Measurements from ENCODE around the gene DLG2. TPM values are rescaled to one million over a fixed set of nuclear protein-coding genes. Genes with fewer than 3 reads are reported as not detected.
A peak's percentile ranks its signal among the peaks of the same experiment; 100 is the strongest.
"Not testable (repeated sequence)": the region's sequence is repeated elsewhere in the genome, so short reads cannot be mapped to it uniquely, and the experiment has no call there.

Gene DLG2
- polyA plus RNA-seq, 1 donor, result 14.7 TPM

DNA sequence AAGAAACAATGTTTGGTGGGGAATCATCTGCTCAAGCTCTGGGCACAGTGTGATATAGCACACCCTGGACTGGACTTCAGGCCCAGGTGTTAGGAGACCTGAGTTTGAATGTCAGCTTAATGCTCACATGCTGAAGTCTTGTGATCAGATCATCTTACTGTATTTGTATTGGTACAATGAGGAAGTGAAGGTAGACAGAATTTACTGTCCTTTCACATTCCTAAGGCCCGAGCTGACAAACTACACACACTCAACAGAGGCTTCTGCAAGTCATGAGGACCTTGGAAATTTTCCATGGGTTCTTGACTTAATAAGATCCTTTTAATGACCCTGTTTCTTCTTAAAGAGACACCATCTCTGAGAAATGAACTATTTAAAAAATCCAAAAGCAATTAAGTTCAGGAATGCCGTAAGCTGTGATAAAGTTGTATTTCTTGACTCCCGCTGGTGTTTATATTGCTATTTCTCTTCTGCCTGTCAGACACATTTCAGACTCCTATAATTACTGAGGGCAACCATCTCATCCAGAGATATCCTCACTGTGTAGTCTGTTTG lies 802.0 kb downstream of the DLG2 start:
- no peak for DNase-seq

DNA sequence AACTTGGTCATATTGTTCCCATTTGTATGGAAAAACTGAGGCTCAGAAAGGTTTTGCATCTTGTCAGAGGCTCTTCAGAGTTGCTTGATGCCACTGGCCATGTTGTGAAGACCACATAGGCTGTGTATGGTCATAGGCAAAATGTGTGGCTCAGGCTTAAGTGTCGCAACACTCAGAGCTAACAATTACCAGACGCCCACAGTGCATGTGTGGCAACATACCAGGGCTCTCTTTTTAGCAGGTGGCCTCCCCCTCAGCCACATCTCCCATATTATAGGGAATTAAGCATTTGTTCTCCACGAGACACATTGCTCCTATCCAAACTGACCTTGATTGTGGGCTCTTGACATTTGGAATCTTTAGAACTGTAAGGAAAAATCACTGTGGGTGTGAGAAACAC lies 802.5 kb downstream of the DLG2 start:
- no peak for DNase-seq

DNA sequence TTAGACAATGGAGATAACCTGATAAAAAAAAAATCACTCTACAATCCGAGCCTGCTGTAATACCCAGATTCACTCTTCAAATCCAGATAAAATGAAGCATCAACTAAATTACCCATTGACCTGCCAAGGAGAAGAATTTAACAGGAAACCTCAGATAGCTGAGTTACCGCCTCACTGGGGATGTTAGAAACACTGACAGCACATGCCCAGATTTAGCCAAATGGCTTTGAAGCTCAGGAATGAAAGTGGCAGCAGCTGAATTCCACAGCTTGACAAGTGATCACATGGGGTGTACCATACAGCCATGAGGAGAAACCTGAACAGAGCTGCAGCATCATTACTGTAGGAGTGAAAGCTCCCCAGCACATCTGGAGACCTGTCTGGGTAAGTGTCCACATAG lies 807.6 kb downstream of the DLG2 start:
- DNase-seq, result no peak

DNA sequence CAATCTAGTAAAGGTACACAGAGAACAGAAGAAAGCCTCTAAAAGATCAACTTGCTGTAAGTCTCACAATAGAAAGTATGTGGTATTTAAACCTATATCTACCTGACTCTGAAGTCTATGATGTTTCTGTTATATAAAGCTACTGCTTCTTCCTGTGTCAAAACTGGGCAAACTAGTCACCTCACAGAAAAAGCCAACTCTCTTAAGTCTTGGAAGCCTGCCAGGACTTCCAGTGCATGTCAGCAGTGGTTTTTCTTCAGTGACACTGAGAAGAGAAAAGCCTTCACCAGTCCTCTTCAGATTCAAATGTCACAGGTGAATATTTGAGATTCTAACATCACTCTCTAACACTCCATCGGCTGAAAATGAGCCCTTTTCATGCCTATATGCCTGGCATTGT lies 808.0 kb downstream of the DLG2 start:
- DNase-seq, result no peak

DNA sequence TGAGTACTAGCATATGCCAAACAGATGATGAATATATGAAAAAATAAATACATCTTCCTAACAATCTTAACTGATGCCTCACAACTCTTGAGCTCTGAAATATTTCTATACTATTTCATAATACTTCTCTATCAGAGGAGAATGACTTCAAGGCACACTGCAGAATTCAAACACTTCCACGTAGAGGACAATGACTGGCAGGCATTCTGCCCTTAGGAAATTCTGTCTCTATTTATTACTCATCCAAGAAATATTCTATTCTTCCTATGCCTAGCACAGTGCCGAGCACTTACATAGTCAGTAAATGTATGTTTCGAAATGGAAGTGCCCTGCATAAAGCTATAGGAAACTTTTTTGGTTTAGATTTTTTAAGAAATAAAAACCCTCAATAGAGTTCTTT lies 809.1 kb downstream of the DLG2 start:
- DNase-seq, result no peak

DNA sequence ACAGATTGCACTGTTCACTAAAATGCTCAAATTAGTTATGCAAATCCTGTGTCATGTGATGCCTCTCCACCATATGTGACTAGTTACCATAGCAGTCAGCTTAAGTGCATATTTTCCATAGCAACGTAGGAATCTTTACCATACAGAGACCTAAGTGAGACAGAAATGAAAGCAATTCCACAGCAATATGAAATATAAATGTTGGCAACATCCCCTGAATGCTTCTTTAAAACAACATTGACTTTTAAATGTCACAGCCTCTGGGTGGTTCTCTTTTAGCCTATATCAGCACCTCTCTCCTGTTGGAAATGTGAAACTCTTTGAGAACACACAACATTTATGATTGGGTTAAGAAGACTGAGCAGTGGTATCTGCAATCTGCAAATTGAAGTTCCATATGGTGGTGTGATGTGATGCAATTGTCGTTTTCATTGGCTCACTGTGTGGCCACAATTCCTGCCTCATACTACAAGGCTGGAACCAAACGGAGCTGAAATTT lies 814.6 kb downstream of the DLG2 start:
- DNase-seq, result peak; percentile 19

DNA sequence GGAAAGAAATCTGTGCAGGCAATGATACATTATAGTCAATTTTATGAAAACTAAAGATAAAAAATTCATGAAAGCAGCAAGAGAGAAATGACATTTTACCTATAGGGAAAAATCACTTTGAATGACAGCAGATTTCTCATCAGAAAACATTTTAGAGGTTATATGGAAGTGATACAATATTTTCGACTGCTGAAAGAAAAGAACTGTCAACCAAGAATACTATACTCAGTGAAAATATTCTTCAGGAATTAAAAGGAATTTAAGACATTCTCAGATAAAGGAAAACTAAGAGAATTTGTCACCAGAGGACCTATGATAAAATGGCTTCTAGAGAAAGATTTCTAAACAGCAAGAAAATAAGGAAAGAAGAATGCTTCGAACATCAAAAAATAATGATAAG lies 820.8 kb downstream of the DLG2 start:
- DNase-seq, result no peak

DNA sequence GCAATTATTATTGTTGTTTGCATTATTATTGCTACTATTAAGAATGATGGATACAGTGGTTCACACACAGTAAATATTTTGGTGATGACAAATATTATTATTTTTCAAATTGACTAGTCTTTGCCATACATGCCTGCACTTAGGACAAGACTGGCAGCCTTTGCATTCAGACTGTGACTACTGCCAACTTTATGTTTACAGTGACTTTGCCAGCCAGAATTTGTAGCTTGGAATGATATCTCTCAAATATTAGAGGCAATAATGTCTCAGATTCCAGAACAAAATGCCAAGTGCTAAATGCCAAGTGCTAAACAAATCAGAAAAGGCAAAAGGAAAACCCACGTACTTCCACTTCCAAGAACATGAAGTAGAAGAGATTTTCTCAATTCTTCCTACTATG lies 823.1 kb downstream of the DLG2 start:
- DNase-seq, result no peak

DNA sequence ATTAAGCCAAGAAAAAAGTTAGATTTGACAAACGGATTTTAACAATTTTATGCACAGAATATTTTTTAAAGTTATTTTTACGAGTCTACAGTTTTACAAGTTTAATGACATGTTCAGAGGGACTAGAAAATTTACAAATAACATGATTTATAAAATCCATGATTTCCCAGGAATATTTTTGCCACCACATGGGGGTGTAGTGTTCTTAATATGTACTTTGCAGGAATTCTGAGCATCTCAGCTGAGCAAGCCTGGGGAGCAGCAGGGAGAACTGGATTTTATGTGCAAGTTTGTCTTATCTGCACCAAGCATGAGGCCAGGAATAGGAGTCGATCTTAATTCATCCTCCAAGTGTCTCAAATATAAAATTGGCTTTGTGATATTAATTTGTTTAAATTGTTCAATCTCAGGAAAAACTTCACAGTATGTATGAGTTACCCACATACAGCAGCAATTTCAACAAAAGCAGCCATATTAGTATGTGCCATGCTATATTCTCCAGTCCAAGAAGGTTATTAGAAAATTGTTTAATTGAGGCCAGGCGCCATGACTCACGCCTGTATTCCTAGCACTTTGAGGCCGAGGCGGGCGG lies 826.3 kb downstream of the DLG2 start:
- DNase-seq, result no peak

DNA sequence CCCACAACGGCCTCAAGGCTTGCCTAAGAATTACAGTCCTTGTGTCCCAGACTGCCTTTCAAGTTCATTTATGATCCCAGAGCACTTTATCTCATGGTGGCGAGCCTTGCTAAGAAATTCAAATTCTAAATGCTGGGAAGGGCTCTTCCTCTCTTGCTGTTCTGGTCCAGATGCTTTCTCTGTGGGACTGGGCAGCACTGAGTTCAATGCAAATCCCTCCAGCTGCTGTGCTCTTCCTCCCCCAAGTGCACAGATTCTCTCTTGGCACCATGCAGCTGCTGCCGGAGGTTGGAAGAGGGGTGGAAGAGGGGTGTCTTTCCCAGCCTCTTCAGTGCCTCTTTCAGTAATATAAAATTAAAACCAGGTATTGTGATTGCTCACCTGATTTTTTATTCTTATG lies 828.0 kb downstream of the DLG2 start:
- DNase-seq, result no peak

DNA sequence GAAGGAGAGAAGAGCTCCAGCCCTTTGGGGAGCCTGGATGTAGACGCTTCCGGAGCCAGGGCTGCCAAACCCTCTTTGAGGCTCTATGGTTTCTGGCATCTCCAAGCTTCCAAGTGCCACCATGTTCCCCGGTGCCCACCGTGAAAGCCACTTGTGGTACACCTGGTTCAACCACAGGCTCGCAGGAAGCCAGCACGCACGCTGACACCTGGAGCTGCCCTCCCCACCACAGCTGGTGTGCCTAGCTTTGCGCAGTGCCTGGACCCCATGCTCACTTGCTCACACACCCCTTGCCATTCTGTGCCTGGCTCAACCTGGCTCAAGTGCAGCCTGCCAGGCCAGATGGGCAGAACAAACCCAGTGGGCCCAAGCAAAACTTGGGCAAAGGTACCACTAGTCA lies 831.4 kb downstream of the DLG2 start:
- no peak for DNase-seq

DNA sequence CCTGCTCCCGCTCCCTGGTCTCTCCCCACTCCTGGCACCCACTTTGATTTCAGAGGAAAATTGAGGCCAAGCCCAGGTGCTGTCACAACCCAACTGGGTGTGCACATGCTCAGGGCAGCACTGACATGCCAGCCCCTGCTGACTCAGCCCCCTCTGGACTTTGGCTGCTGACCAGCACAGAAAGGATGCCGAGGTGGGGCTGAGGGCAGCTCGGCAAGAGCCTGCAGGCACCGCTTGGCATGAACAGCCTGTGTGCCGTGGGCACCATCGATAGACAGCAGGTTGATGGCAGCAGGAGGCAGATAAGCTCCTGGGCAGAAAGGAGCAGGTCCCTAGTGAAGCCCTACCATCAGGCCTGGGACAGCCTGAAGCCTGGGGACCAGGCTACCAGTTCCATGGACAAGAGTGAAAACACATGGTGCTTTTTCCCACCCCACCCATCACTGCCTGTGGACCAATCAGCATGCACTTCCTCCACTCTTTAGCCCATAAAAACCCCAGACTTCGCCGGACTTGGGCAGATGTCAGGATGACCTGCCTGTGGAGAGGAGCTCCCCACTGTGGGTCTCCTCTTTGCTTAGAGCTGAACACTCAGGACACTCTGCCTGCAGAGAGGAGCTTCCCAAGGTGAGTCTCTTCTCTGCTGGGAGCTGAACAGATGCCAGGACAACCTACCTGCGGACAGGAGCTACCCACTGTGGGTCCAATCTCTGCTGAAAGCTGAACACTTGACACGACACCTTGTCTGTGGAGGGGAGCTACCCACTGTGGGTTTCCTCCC lies 832.3 kb downstream of the DLG2 start:
- DNase-seq, result no peak

DNA sequence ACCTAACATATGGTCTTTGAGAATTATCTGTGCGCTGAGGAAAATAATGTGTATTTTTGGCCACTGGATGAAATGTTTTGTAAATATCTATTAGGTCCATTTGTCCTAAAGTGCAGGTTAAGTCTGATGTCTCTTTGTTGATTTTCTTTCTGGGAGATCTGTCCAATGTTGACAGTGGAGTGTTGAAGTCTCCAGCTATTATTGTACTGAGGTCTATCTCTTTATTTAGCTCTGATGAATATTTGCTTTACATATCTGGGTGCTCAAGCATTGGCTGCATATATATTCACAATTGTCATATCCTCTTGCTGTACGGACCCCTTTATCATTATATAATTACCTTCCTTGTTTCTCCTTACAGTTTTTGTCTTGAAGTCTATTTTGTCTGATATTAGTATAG lies 833.8 kb downstream of the DLG2 start:
- no peak for DNase-seq

DNA sequence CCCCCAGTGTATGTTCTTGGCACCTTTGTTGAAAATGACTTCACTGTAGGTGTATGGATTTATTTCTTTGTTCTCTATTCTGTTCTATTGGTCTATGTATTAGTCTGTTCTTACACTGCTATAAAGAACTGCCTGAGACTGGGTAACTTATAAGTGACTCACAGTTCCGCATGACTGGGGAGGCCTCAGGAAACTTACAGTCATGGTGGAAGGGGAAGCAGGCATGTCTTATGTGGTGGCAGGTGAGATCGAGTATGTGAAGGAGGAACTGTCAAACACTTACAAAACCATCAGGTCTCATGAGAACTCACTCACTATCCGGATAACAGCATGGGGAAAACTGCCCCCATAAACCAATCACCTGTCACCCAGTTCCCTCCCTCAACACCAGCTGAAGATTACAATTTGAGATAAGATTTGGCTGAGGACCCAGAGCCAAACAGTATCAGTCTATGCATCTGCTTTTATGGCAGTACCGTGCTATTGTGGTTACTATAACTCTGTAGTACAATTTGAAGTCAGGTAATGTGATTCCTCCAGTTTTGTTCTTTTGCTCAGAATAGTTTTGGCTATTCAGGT lies 836.2 kb downstream of the DLG2 start:
- no peak for DNase-seq

DNA sequence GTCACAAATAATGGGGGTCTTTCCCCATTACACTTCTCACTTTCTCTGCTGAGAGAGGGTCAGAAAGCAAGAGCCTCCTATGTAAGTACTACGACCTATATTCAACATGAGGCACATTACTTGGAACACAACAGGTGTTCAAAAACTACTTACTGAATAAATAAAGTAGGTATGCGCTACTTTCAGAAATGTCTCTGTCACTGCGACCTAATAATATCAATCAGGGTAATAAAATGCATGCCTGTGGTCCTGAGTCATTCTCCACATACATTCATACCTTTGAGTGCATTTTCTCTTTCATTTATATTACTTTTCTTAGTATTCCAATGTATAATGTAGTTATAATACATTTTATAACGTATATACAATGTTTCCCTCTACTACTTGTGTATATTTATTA lies 838.9 kb downstream of the DLG2 start:
- DNase-seq, result no peak

DNA sequence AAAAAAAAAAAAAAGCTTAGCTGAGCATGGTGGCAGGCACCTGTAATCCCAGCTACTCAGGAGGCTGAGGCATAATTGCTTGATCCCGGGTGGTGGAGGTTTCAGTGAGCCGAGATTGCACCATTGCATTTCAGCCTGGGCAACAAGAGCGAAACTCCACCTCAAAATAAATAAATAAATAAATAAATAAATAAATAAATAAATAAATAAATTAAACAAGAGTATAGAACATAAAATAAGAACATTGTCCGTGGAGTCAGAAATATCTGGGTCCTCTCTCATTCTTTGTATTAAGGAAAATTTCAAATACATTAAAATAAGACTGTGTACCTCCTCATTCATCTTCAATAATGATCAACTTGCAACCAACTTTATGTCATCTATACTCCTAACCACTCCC lies 843.0 kb downstream of the DLG2 start:
- DNase-seq, result not testable (repeated sequence)

DNA sequence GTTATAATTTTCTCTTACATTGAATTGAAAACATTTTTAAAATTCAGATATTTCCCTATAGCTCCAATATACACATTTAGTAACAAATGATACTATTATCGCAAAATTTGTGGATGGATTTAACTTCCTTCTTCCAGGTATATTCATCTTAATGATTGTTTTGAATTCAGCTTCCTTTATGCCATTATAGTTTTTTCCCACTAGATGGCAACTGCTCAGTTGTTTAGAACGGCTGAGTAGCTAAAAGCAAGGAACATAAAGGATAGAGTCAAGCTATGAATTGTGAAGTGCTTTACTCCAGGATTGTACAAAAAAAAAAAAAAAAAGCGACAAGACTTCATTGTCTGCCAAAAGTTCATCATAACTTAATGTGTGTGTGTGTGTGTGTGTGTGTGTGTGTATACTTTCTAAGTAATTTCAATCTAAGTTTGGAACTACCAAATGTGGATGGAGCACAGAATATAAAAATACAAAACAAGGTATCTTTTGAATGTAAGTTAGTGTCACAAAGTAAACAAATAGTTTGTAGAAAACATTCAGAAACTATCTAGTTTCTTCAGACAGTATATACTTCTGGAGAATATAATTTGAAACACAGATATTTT lies 846.4 kb downstream of the DLG2 start:
- no peak for DNase-seq

DNA sequence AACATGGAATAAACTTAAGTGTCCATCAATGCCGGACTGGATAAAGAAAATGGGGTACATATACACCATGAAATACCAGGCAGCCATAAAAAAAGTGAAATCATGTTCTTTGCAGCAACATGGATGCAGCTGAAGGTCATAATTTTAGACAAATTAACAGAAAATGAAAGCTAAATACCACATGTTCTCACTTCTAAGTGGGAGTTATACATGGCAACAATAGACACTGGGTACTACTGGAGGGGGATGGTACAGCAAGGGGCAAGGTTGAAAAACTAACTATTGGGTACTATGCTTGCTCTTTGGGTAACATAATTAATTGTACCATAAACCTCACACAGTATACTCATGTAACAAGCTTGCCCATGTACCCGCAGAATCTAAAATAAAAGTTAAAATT lies 851.6 kb downstream of the DLG2 start:
- no peak for DNase-seq

DNA sequence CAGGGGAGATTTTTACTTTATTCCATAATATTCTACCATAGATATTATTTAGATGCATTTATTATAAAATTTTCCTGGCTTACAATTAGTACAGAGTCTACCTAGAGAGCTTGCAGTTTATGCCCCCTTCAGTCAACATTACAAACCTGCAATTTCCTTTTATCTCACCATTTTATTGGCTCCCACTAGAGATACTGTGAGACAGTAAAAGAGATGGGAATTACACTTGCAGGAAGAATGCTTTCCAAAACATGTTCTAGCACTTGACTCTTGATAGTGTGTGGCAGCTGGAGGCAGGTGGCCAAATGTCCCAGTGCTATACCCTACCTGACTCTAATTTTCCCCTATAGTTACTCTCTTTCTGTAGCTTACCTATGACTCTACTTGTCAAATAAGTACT lies 863.2 kb downstream of the DLG2 start:
- DNase-seq, result no peak

DNA sequence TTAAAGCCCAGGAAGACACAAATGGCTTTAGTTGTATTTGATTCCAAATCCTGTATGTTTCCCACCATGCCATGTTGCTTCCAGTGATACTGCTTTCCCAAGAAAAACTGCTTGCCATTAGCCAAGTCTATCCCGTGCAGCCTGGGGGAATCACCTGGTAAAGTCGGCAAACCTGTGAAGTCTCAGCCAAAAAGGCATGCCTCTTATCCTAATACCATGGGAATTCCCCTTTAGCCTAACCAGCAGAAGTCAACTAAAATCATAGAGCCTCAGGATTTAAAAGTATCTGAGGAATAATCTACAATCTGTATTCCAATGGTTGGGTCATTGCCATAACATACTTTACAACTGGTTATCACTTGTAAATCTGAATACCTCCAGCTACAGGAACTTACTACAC lies 869.4 kb downstream of the DLG2 start:
- no peak for DNase-seq

DNA sequence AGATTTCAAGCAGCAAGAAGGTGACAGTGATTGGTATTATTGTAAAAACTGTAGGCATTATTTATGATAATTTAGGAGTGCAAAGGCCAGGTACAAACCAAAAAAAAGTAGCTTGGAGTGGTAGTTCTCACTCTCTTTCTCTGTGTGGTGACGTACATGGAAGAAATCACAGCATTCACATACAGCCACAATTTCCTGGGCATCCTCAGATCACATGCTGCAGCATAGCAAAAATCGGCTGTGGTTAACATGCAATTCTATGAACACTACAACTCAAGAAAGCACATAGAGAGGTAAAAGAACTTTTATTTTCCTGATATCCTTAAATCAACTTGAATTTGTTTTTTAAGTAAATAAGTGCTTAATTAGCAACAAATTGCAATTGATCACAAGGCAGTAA lies 875.8 kb downstream of the DLG2 start:
- no peak for DNase-seq

DNA sequence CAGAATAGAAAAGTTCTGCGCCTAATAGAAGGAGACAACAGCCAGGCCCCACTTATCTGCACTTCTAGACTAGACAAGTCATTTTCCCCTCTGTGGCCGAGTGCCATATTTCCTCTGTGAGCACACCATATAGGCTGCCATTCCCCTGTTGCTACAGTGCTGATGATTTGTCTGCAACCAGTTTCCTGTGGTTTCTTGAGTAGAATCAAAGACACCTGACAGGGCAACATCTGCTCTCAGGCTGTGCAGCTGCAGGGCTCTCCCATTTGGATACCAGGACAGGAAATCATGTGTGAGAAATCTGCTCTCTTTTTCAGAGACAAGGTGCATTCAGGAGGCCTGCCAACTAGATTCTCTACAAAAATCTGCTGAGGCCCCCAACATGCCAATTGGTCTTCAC lies 879.3 kb downstream of the DLG2 start:
- DNase-seq, result no peak

DNA sequence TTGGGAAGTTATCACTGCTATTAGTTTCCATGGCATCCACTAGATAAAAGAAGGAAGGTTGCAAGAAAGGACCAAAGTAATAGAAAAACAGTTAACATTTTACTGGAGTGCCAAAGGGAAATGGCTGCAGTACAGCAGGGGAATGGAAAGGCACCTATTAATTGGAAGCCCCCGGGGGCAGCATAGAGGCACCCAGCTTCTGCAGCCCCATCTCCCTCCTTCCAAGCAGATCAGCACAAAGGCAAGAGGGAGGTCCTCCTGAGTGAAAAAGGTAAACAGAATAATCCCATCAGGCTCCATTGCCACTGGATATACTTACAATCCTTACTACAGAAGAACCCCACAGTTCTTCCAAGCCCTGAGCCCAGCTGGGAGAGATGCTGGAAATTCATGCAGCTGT lies 887.1 kb downstream of the DLG2 start:
- DNase-seq, result no peak
